Activated CD8-positive, alpha-beta memory T cell treated with anti-CD3 and anti-CD28 coated beads, Interleukin-2, amount 50 U/mL, for 24 hours (primary cell): Measurements from ENCODE around the gene CIZ1.
A peak's percentile ranks its signal among the peaks of the same experiment; 100 is the strongest.
"Not testable (repeated sequence)": the region's sequence is repeated elsewhere in the genome, so short reads cannot be mapped to it uniquely, and the experiment has no call there.

Experiments used
- DNase-seq: peaks from one replicate; pipeline ENCODE4 v3.0.0-alpha.2; 2020; ENCODE audit errors: extremely low read depth

CIZ1 gene

DNA sequence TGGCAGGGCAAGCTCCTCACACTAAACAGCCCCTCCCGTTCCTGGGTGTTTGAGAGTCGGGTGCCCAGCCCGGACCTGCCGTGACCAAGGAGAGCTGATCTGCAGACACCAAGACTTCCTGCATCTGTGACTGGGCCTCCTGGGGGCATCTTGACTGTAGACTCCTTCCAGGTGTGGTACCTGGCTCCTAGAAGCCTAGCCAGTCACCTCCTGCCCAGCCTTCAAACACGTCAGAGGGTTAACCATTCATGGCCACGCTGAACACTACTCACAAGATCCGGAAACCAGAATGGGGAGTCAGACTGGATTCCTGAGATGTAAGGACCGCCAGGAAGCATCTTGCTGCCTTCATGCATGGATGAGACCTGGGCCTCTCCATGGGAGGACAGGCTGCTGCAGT lies 45.8 kb downstream of the CIZ1 start:
- no peak for DNase-seq

DNA sequence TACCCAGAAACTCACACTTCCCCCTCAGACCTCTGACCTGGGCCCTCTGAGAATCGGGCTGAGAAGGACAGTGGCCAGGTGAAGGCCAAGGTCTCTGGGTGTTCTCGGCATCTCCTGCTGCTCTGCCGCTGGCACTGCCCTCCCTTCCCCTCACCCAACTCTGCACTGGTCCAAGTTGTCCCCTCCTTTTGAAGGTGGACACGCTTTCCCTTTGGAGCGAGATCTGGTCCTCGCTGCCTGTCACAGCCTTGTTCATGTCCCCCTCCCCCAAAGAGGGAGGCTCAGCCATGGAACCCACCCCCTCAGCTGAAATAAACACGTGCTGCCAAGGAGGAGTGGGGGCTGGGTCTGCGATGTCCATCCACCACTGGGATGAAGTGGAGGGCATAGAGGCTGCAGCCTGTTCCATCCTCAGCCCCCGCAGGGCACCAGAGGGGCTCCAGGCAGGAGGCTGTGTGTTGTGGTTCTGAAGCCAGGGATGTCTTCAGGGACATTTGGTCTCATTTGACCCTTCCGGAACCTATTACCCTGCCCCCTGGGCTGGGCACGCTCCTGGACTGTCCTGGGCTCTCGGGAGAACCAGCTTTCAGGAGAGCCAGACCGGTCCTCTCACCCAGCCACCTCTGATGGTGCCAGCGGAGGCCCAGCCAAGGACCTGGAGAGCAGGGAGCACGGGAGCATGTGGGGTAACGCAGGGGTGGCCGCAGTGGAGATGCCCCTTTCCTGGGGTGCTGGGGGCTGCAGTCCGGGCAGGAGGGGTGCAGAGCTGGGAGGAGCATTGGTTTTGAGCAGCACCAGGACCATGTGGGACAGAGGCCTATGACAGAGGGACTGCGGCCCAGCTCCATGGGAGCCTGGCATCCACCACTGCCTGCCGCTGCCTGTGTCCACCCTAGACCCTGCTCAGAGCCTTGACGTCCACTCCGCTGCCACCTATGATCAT lies 46.9 kb downstream of the CIZ1 start:
- DNase-seq: no peak

GRCh38 chr9:128143525-128144238 lies 47.7 kb downstream of the CIZ1 start:
- no peak for DNase-seq

DNA sequence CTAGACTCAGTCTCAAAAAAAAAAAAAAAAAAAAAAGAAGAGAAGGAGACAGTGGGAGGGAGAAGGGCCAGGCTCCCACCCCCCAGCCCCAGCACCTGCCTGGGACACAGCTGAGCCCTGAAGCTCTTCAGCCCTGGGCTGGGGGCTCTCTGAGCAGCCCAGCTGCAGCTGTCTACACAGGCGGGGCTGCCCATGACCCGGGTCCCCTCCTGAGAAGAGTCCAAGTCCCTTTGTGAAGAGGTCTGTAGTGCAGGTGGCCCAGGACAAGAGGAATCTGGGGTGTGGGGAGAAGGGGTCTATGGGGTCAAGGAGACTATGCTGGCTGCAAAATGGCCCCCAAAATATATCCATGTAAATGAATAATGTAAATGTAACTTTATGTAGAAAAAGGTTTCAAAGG lies 48.8 kb downstream of the CIZ1 start:
- DNase-seq: no peak

DNA sequence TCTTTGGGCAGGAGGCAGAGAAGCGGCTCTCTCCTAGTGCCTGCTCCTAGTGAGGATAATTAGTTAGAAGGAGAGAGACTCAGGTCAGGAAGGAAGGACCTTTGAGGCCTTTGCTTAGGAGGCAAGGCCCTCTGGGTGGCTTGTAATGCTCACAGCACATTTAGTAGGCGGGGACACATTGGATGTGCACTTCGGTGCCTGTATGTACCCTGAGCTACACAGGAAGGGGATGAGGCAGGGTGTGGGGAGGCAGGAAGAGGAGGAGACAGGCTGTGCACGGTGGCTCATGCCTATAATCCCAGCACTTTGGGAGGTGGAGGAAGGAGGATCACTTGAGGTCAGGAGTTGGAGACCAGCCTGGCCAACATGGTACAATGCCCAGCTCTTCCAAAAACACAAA lies 49.3 kb downstream of the CIZ1 start:
- DNase-seq: no peak

DNA sequence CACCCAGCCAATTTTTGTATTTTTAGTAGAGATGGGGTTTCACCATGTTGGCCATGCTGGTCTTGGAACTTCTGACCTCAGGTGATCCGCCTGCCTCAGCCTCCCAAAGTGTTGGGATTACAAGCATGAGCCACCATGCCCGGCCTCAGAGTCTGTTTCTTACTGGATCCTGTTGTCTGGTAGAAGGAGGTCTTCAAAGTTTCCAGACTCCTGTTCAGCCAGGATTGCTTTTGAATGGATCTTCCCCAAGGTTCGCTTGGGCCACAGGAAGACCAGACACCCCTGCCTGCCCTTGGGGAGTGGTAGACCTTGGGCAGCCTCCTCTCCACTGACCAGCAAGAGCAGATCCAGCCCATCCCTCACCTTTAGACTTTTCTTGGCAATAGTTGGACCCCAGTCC lies 49.8 kb downstream of the CIZ1 start:
- no peak for DNase-seq

DNA sequence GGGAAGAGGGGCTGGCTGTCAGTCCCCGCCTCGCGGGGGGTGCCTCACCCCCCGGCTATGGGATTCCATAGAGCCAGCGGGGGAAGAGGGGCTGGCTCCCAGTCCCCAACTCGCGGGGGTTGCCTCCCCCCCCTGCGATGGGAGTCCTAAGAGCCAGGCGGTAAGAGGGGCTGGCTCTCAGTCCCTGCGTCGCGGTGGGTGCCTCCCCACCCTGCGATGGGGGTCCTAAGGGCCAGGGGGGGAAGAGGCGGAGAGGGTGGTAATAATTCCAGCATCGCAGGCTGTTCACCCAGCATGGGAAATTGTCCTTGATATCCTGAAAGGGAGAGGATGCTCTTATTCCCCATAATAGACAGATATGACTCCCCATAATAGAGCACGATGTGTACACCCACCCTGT lies 51.8 kb downstream of the CIZ1 start:
- no peak for DNase-seq

DNA sequence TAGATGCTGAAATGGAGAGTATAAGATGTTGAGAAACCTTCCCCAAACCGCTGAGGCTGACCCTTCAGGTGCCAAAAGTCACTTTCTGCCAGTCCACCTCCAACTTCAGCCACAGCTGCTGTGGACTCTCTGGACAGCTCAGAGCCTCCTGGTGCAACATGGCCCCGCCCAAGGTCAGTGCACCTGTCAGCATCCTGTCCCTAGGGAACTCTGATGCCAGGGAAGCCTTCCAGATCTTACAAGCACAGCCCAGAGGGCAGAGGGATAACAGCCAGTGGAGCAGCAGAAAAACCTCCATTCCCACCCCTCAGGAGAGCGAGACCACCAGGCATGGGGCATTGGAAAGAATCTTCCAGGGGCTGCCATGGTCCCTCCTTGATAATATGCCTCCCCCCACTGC lies 53.4 kb downstream of the CIZ1 start:
- no peak for DNase-seq

DNA sequence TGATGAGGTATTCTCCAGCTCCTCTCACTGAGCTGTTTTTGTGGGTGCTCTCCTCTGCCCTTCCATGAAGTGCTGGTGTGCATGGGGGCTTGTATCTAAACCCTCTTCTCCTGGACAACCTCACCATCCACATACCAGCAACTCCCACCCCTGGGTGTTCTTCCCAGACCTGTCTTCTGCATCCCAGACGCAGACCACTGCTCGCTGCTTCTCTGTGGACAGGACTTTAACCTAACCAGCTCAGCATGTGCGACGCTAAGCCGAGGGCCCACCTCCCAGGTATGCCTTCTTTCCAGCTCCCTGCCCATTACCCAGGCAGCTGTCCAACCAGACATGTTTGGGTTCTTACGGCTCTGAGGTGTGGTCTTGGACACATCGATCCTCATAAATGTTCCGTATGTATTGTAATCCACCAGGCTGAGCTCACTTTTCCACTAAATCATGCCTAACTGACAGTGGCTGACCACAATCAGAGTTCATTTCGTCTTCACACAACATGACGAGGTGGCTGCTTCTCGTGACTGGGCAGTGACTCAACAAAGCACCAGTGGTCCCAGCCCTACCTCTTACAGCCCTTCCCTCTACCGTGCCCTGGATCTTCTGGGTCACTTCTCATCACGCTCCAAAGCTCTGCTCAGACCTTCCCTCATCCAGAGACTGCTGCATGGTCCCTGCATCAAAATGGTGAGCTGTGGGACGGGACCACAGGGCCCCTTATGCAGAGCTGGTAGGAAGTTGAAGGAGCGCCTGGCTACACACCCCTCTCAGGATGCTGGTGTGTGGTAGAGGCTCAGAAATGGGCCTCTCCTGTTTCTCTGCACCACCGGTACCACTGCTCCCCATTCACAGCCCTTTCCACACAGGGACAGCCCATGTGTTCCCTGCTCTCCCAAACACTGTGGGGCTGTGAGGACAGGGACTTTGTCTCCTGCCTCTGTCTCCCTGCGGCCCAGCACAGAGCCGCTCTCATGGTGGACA lies 54.3 kb downstream of the CIZ1 start:
- no peak for DNase-seq

GRCh38 chr9:128135561-128135960 lies 55.8 kb downstream of the CIZ1 start:
- DNase-seq: not testable (repeated sequence)

DNA sequence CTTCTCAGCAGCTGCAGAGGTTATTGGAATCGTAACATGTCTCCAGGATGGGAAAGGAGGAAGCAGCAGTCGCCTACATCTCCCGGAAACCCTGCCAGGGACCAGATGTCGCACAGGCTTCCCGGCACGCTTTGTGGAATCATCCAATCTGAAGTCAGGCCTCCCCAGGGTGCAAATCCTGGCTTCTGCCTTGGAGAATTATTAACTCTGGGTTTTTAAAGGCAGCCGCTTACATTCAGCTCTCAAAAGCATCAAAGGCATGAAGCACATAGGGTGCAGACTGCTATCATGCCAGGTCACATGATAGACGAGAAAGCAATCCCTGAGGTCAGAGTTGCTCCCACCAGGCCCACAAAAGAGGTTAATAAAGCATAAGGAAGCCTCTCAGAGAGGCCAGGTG lies 59.2 kb downstream of the CIZ1 start:
- DNase-seq: not testable (repeated sequence)

GRCh38 chr9:128131346-128131745 lies 60.0 kb downstream of the CIZ1 start:
- DNase-seq: not testable (repeated sequence)

GRCh38 chr9:128130651-128131050 lies 60.7 kb downstream of the CIZ1 start:
- not testable (repeated sequence) for DNase-seq

GRCh38 chr9:128129976-128130590 lies 61.3 kb downstream of the CIZ1 start:
- not testable (repeated sequence) for DNase-seq

DNA sequence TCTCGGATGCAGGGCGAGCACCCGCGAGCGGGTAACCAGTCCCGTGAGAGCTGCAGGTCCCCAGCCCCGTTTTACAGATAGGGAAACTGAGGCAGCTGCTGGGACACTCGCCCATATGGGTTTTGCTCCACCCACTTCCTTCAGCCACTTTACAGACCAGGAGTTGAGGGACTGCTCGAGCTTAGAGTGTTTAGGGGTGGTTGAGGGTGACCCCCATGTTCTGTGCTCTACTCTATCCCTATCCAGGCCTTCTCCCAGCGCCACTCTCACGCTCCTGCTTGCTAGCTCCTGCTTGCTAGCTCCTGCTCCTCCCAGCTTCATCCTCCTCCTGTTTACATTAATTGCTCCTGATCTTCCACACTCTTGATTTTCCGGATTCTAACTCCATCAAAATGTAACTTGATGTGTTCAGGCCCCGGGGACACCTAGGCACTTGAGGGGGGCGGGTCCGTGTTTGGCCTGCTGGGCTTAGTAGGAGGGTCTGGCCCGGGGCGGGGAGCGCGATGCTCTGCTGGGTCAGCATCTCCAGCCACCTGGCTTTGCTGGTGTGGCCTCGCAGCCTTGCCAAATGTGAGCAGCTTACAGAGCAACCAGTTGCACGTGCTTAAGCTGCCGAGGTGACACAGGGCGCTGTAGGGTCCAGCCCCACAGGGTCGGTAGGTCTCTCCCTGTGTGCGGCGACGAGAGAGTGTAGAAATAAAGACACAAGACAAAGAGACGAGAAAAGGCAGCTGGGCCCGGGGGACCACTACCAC lies 62.4 kb downstream of the CIZ1 start:
- no peak for DNase-seq

- peak; percentile 66 for DNase-seq
Observed at GRCh38 chr9:128127990-128128835, 63.2 kb downstream of the CIZ1 start.

DNA sequence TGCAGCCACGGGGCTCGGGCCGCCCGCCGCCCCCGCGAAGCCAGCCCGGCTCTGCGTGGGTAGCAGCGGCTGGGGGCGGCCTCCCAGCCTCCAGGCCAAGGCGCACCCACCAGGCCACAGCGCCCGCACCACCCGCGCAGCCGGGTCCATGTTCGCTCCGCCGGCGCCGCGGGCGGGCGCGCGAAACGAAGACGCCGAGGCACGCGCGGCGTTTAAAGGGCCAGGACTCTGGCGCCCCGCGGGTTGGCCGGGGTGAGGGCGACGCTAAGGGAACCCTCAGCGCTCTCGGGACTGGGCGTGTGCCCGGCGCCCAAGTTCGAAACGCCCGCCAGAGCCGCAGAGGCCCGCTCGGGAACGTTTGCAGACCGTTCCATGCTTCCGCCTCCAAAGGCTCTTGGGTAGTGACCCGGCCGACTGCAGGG lies 63.8 kb downstream of the CIZ1 start, which contains the start of gene PTGES2:
TSS of gene PTGES2 (minus strand) at position 162 of the 422 bp plus-strand sequence. CDS start at position 150, 12 bp downstream.
- DNase-seq: peak; percentile 29

GRCh38 chr9:128125580-128126354 lies 65.6 kb downstream of the CIZ1 start:
- no peak for DNase-seq
